IMR-90 (cell line): Measurements from ENCODE around the gene PCBP3. TPM values are rescaled to one million over a fixed set of nuclear protein-coding genes. Genes with fewer than 3 reads are reported as not detected.

Source experiments
- ATAC-seq: fragments of 200-7000 bp; cut with Tn5 transposase; 2 replicates; pipeline ENCODE4 v1.9.1; 2020; ENCODE audit warnings: low read depth, mild to moderate bottlenecking, moderate library complexity
- BruUV-seq: library from RNA; stranded (reverse); fragments of 400-500 nt; replicated peaks from 2 replicates; lab custom pipeline; 2021; lab: Mats Ljungman, UMichigan
- CTCF ChIA-PET: fragments of 300-600 bp; formaldehyde crosslinking; extraction: SDS; loops from one replicate; lab custom pipeline; 2021; ENCODE audit warnings: antibody characterized with exemption; lab: Yijun Ruan, JAX
- POLR2A ChIA-PET: fragments of 300-600 bp; sonication (Branson Sonifier 250); formaldehyde crosslinking; loops from one replicate; lab custom pipeline; 2022; ENCODE audit warnings: antibody characterized with exemption; ENCODE audit not compliant: unreplicated experiment; lab: Charles Lee
- DNase-seq: peaks from one replicate; pipeline ENCODE4 v3.0.0; 2013
- H2AFZ ChIP-seq: replicated peaks from 2 replicates; pipeline ENCODE3; 2013; ENCODE audit warnings: low read length, mild to moderate bottlenecking; ENCODE audit not compliant: poor library complexity
- H2AK5ac ChIP-seq: 2 replicates; pipeline ENCODE4 v1.6.1; 2013; ENCODE audit warnings: low read depth, low read length, inconsistent platforms
- H2AK9ac ChIP-seq: replicated peaks from 2 replicates; pipeline ENCODE3; 2013; ENCODE audit warnings: mild to moderate bottlenecking, low read depth, low read length, moderate library complexity; ENCODE audit not compliant: poor library complexity
- H2BK120ac ChIP-seq: 2 replicates; pipeline ENCODE4 v1.6.1; 2013; ENCODE audit warnings: low read depth, low read length, inconsistent platforms
- H2BK15ac ChIP-seq: 3 replicates; pipeline ENCODE4 v1.6.1; 2013; ENCODE audit warnings: low read depth, low read length, inconsistent platforms
- H2BK20ac ChIP-seq: 2 replicates; pipeline ENCODE4 v1.6.1; 2013; ENCODE audit warnings: low read depth, mild to moderate bottlenecking, inconsistent platforms, low read length, moderate library complexity
- H2BK5ac ChIP-seq: 2 replicates; pipeline ENCODE4 v1.6.1; 2013; ENCODE audit warnings: mild to moderate bottlenecking, low read depth, low read length, inconsistent platforms; ENCODE audit not compliant: poor library complexity, severe bottlenecking
- H3K14ac ChIP-seq: replicated peaks from 2 replicates; pipeline ENCODE4 v1.6.1; 2013; ENCODE audit warnings: low read depth, low read length, inconsistent platforms
- H3K18ac ChIP-seq: 2 replicates; pipeline ENCODE4 v1.6.1; 2013; ENCODE audit warnings: low read depth, low read length, control low read depth
- H3K23ac ChIP-seq: 2 replicates; pipeline ENCODE4 v1.6.1; 2013; ENCODE audit warnings: low read depth, low read length, inconsistent platforms
- H3K27ac ChIP-seq: 2 replicates; pipeline ENCODE4 v1.5.1; 2013; ENCODE audit warnings: mild to moderate bottlenecking, control low read depth, low read length; ENCODE audit not compliant: insufficient read depth
- H3K27me3 ChIP-seq: 2 replicates; pipeline ENCODE4 v1.6.1; 2013; ENCODE audit warnings: low read length; ENCODE audit not compliant: control insufficient read depth, insufficient read depth
- H3K36me3 ChIP-seq: 2 replicates; pipeline ENCODE4 v1.6.1; 2013; ENCODE audit warnings: low read length, mixed read lengths; ENCODE audit not compliant: control insufficient read depth, insufficient read depth
- H3K4ac ChIP-seq: 2 replicates; pipeline ENCODE4 v1.6.1; 2013; ENCODE audit warnings: low read depth, low read length, inconsistent platforms
- H3K4me1 ChIP-seq: 2 replicates; pipeline ENCODE4 v1.6.1; 2013; ENCODE audit warnings: low read length, mixed read lengths; ENCODE audit not compliant: control insufficient read depth, insufficient read depth
- H3K4me2 ChIP-seq: 2 replicates; pipeline ENCODE4 v1.6.1; 2013; ENCODE audit warnings: low read depth, mild to moderate bottlenecking, control low read depth, low read length, moderate library complexity
- H3K4me3 ChIP-seq: 2 replicates; pipeline ENCODE4 v1.5.1; 2013; ENCODE audit warnings: low read depth, mild to moderate bottlenecking, control low read depth, low read length, moderate library complexity; ENCODE audit not compliant: insufficient read depth
- H3K56ac ChIP-seq: 2 replicates; pipeline ENCODE4 v1.6.1; 2013; ENCODE audit warnings: low read length, inconsistent platforms; ENCODE audit not compliant: insufficient read depth; ENCODE audit errors: extremely low read depth
- H3K79me1 ChIP-seq, 2 experiments: 2 replicates each; pipeline ENCODE4 v1.6.1; 2013; ENCODE audit warnings: low read length in 2 of 2, inconsistent platforms in 1 of 2, low read depth in 1 of 2
- H3K9ac ChIP-seq: 2 replicates; pipeline ENCODE4 v1.6.1; 2013; ENCODE audit warnings: low read depth, low read length, control low read depth
- H3K9me1 ChIP-seq: 2 replicates; pipeline ENCODE4 v1.6.1; 2013; ENCODE audit warnings: low read length, inconsistent platforms; ENCODE audit not compliant: insufficient read depth
- H3K9me3 ChIP-seq: 2 replicates; pipeline ENCODE4 v1.6.1; 2013; ENCODE audit warnings: low read length; ENCODE audit not compliant: control insufficient read depth, insufficient read depth
- H4K20me1 ChIP-seq: 2 replicates; pipeline ENCODE4 v1.6.1; 2013; ENCODE audit warnings: low read length, inconsistent platforms; ENCODE audit not compliant: insufficient read depth
- H4K5ac ChIP-seq: 2 replicates; pipeline ENCODE4 v1.6.1; 2013; ENCODE audit warnings: mild to moderate bottlenecking, low read depth, low read length, control low read depth
- H4K8ac ChIP-seq, 2 experiments: 2 replicates each; pipeline ENCODE4 v1.6.1; 2013; ENCODE audit warnings: low read depth in 2 of 2, low read length in 2 of 2, control low read depth in 1 of 2, inconsistent platforms in 1 of 2
- H4K91ac ChIP-seq: 2 replicates; pipeline ENCODE4 v1.6.1; 2013; ENCODE audit warnings: low read depth, low read length, inconsistent platforms; ENCODE audit not compliant: insufficient read depth
- BHLHE40 ChIP-seq: fragments of 150-350 bp; IDR thresholded peaks from 2 replicates; pipeline ENCODE4 v1.6.1; 2016; ENCODE audit warnings: mild to moderate bottlenecking, low read depth, low read length
- CEBPB ChIP-seq: IDR thresholded peaks from 2 replicates; pipeline ENCODE4 v1.6.1; 2012; ENCODE audit warnings: low read depth, low read length, improper control_type of control experiment
- CHD1 ChIP-seq: IDR thresholded peaks from 2 replicates; pipeline ENCODE4 v1.6.1; 2012; ENCODE audit warnings: low read depth, low read length, improper control_type of control experiment
- CTCF ChIP-seq: conservative IDR thresholded peaks from 2 replicates; pipeline ENCODE4 v1.5.1; 2012; ENCODE audit warnings: mild to moderate bottlenecking, low read depth, low read length, improper control_type of control experiment
- ELK1 ChIP-seq: fragments of 150-350 bp; IDR thresholded peaks from 2 replicates; pipeline ENCODE4 v1.6.1; 2016; ENCODE audit warnings: low read depth, mild to moderate bottlenecking, low read length, moderate library complexity, borderline replicate concordance
- FOS ChIP-seq: fragments of 150-350 bp; IDR thresholded peaks from 2 replicates; pipeline ENCODE4 v1.6.1; 2016; ENCODE audit warnings: low read depth, low read length
- MAFK ChIP-seq: IDR thresholded peaks from 2 replicates; pipeline ENCODE4 v1.6.1; 2012; ENCODE audit warnings: low read depth, low read length, improper control_type of control experiment
- NFE2L2 ChIP-seq: fragments of 150-350 bp; IDR thresholded peaks from 2 replicates; pipeline ENCODE4 v1.6.1; 2016; ENCODE audit warnings: low read depth, mild to moderate bottlenecking, low read length
- RAD21 ChIP-seq: IDR thresholded peaks from 2 replicates; pipeline ENCODE4 v1.6.1; 2012; ENCODE audit warnings: low read length, improper control_type of control experiment
- RCOR1 ChIP-seq: IDR thresholded peaks from 2 replicates; pipeline ENCODE4 v1.6.1; 2012; ENCODE audit warnings: mild to moderate bottlenecking, low read length, improper control_type of control experiment; ENCODE audit not compliant: insufficient replicate concordance
- RFX5 ChIP-seq: IDR thresholded peaks from 2 replicates; pipeline ENCODE4 v1.8.0; 2012; ENCODE audit warnings: low read depth, mild to moderate bottlenecking, low read length, moderate library complexity
- SMC3 ChIP-seq: fragments of 150-350 bp; IDR thresholded peaks from 2 replicates; pipeline ENCODE4 v1.6.1; 2016; ENCODE audit warnings: low read depth, mild to moderate bottlenecking, antibody characterized with exemption, low read length, moderate library complexity
- USF2 ChIP-seq: fragments of 150-350 bp; IDR thresholded peaks from 2 replicates; pipeline ENCODE4 v1.6.1; 2017; ENCODE audit warnings: mild to moderate bottlenecking, antibody characterized with exemption, low read length, low read depth
- WGBS, 2 experiments: methylation state at CpG; one replicate each; pipeline versions ENCODE4 v1.1.5 to v1.1.7; 2013; ENCODE audit warnings: missing lambda C conversion rate in 2 of 2; ENCODE audit not compliant: insufficient read length in 1 of 2; ENCODE audit errors: extremely low coverage in 2 of 2; 5-methylcytosine and 5-hydroxymethylcytosine counted together
- dilution Hi-C: fragments of 300-500 bp; cut with HindIII; formaldehyde crosslinking; loops from one replicate; pipeline ENCODE4 v1.14.3; 2018; ENCODE audit warnings: low sequenced_read_pairs; ENCODE audit not compliant: unreplicated experiment
- in situ Hi-C: fragments of 300-500 bp; cut with MboI; formaldehyde crosslinking; loops from 3 replicates; pipeline ENCODE4 v1.14.3; 2019; ENCODE audit warnings: low sequenced_read_pairs, inconsistent platforms, mixed read lengths
- intact Hi-C: fragments of 100-400 bp; cut with micrococcal nuclease; formaldehyde crosslinking; loops from 2 replicates; pipeline ENCODE4 v1.10.0; 2022
- polyA plus RNA-seq, 3 experiments: library from polyadenylated mRNA; depleted of rRNA; stranded (reverse); fragments of >200 nt; gene quantifications; 2 replicates each; pipeline ENCODE4 v1.2.3, GENCODE V29; 2012; ENCODE audit warnings: low replicate concordance in 1 of 3
- total RNA-seq: library from RNA; depleted of rRNA; stranded (reverse); fragments of >200 nt; gene quantifications from 2 replicates; pipeline ENCODE4 v1.2.3, GENCODE V29; 2012

The PCBP3 gene
- total and polyA plus RNA-seq, 2 of the 4 experiments (the other 2 are of a cell fraction): 2.9 to 3.9 TPM

GRCh38 chr21:45698493-45699184 lies 55.1 kb downstream of the PCBP3 start:
- H2AK9ac ChIP-seq: no peak overlapping the region
- BruUV-seq: no TSS peak
- POLR2A ChIA-PET: no interaction called here
- no CpG with 5 or more reads among the region's 3 CpGs for WGBS, 2 experiments
- no peak overlapping the region for H4K5ac ChIP-seq
- intact Hi-C loops (no loop called here), dilution Hi-C loops (no loop called here), in situ Hi-C loops (no loop called here)
- ATAC-seq (peak; percentile 94), DNase-seq (peak; percentile 96)
- H2BK15ac ChIP-seq: no peak overlapping the region
- H3K9me1 ChIP-seq: peaks cover 5% of the 10 kb centered on the region; the same call in 1 of the 2 replicates
- H3K14ac ChIP-seq: peak overlapping the region; percentile 57; the same call in 1 of the 2 replicates
- no peaks in the 10 kb centered on the region for H3K27me3 ChIP-seq
- H2BK120ac ChIP-seq: no peak overlapping the region
- no peak overlapping the region for H2BK20ac ChIP-seq
- H3K9me3 ChIP-seq: peaks cover 2% of the 10 kb centered on the region; the same call in 1 of the 2 replicates
- no peak overlapping the region for H2AK5ac ChIP-seq
- H3K4me1 ChIP-seq: peaks cover 3% of the 10 kb centered on the region; the same call in 1 of the 2 replicates
- 0 out of 4 replicates have a peak, but pooled peaks cover 0 to under 1% of the 10 kb centered on the region in 2 experiments for H3K79me1 ChIP-seq
- CTCF ChIA-PET: no interaction called here
- no peak overlapping the region for H3K56ac ChIP-seq
- H2AFZ ChIP-seq: no peak overlapping the region
- no peak overlapping the region for H3K4ac ChIP-seq
- no peak overlapping the region for H3K9ac ChIP-seq
- no peaks in the 10 kb centered on the region for H3K36me3 ChIP-seq
- H3K23ac ChIP-seq: no peak overlapping the region
- no peak overlapping the region for H3K4me2 ChIP-seq
- TF ChIP-seq RCOR1 (peak; percentile 75), RAD21 (peak; percentile 8; the same call in 1 of the 2 replicates), FOS (peak; percentile 65), CHD1 (no peak), SMC3 (no peak), ELK1 (no peak), MAFK (peak; percentile 64; the same call in 1 of the 2 replicates), RFX5 (no peak), CEBPB (peak; percentile 57), NFE2L2 (no peak), CTCF (no peak), BHLHE40 (peak; percentile 28; the same call in 1 of the 2 replicates), USF2 (peak; percentile 57; the same call in 1 of the 2 replicates)
- H3K27ac ChIP-seq: no peak overlapping the region
- H4K20me1 ChIP-seq: peaks cover 4% of the 10 kb centered on the region; the same call in 1 of the 2 replicates
- H4K91ac ChIP-seq: no peak overlapping the region
- H4K8ac ChIP-seq: no peak overlapping the region
- no peak overlapping the region for H3K4me3 ChIP-seq
- no peak overlapping the region for H2BK5ac ChIP-seq
- no peak overlapping the region for H3K18ac ChIP-seq
